Sigmoid colon (tissue), 7 donors: Measurements from ENCODE around the gene PCDHGB5. TPM values are rescaled to one million over a fixed set of nuclear protein-coding genes. Genes with fewer than 3 reads are reported as not detected.
"Not testable (repeated sequence)": the region's sequence is repeated elsewhere in the genome, so short reads cannot be mapped to it uniquely, and the experiment has no call there.

Experiments
- DNase-seq: peaks from one replicate; pipeline ENCODE4 v3.0.0-alpha.2; 2019
- H3K27ac ChIP-seq, 4 donors: fragments of 200-600 bp; sonication (generic); one replicate each; pipeline ENCODE4 v1.5.1; 2016 to 2019; ENCODE audit warnings: mild to moderate bottlenecking in 1 of 4
- H3K27me3 ChIP-seq, 3 donors: fragments of 200-600 bp; sonication (generic); one replicate each; pipeline ENCODE4 v1.5.1; 2019; ENCODE audit warnings: mild to moderate bottlenecking in 1 of 3
- H3K36me3 ChIP-seq, 4 donors: fragments of 200-600 bp; sonication (generic); one replicate each; pipeline ENCODE4 v1.5.1; 2016 to 2019
- H3K4me1 ChIP-seq, 4 donors: fragments of 200-600 bp; sonication (generic); one replicate each; pipeline ENCODE4 v1.5.1; 2017 to 2019
- H3K4me3 ChIP-seq, 4 donors: fragments of 200-600 bp; sonication (generic); one replicate each; pipeline ENCODE4 v1.5.1; 2017 to 2019; ENCODE audit warnings: mild to moderate bottlenecking in 2 of 4, moderate library complexity in 1 of 4
- H3K9me3 ChIP-seq, 4 donors: fragments of 200-600 bp in 3 of 4; sonication (generic) in 3 of 4; one replicate each; pipeline versions ENCODE4 v1.5.1 to v1.6.1; 2013 to 2019
- CTCF ChIP-seq, 4 experiments: fragments of 450-650 bp in 3 of 4; fragments of 200-600 bp in 1 of 4; IDR thresholded peaks; one replicate each; pipeline ENCODE4 v1.5.1; 2016 to 2019; ENCODE audit warnings: antibody characterized with exemption in 4 of 4, mild to moderate bottlenecking in 3 of 4, moderate library complexity in 2 of 4
- EP300 ChIP-seq, 4 donors: sonication (generic); formaldehyde crosslinking; IDR thresholded peaks; one replicate each; pipeline ENCODE4 v1.6.1; 2017; ENCODE audit warnings: antibody characterized with exemption in 4 of 4
- POLR2A ChIP-seq, 2 donors: fragments of 450-650 bp; IDR thresholded peaks; one replicate each; pipeline ENCODE4 v1.6.1; 2016; ENCODE audit warnings: antibody characterized with exemption in 2 of 2, mild to moderate bottlenecking in 2 of 2, moderate library complexity in 2 of 2
- POLR2AphosphoS5 ChIP-seq, 4 donors: sonication (generic); formaldehyde crosslinking; IDR thresholded peaks; one replicate each; pipeline ENCODE4 v1.6.1; 2017; ENCODE audit warnings: antibody characterized with exemption in 4 of 4
- WGBS, 2 donors: extraction: QIAGEN DNeasy Blood & Tissue Kit; methylation state at CpG; one replicate each; pipeline ENCODE4 v1.1.7; 2013; 5-methylcytosine and 5-hydroxymethylcytosine counted together
- intact Hi-C: fragments of 100-400 bp; cut with DNase I; formaldehyde crosslinking; loops from one replicate; pipeline ENCODE4 v1.15.1; 2023
- polyA plus RNA-seq, 3 donors: library from polyadenylated mRNA; stranded (reverse); fragments of 200-250 nt; gene quantifications; one replicate each; pipeline ENCODE4 v1.2.3, GENCODE V29; 2013
- total RNA-seq, 4 donors: library from RNA; depleted of rRNA; stranded (reverse); fragments of >200 nt; gene quantifications; one replicate each; pipeline ENCODE4 v1.1.0, GENCODE V29; 2016
- donor health status: healthy with polysubstance abuse.
- donor health status: Bipolar disorder and iron deficiency.
- donor health status: healthy.

PCDHGB5 gene
- total and polyA plus RNA-seq, 7 donors = 0.23 to 16.6 (median 10.2) TPM; not detected in 1

- peaks cover 0 to 3% (median 0%) of the 10 kb centered on the region in 3 donors for H3K27me3 ChIP-seq
- WGBS, 2 donors = 41 to 69% methylated on average over 69 of the region's 69 CpGs
- no peak for DNase-seq
- TF ChIP-seq CTCF (IDR thresholded peaks at IDR 0.05) (no peak), EP300 (IDR thresholded peaks at IDR 0.05) (no peak), POLR2A (IDR thresholded peaks at IDR 0.05) (no peak), POLR2AphosphoS5 (IDR thresholded peaks at IDR 0.05) (no peak)
- H3K9me3 ChIP-seq = peaks cover 44 to 91% (median 67%) of the 10 kb centered on the region in 4 donors
- no peak overlapping the region for H3K27ac ChIP-seq
- intact Hi-C loops = no loop called here
- H3K36me3 ChIP-seq = peaks cover 0 to 6% (median 0%) of the 10 kb centered on the region in 4 donors
- no peaks in the 10 kb centered on the region for H3K4me1 ChIP-seq
- no peak overlapping the region for H3K4me3 ChIP-seq
These were observed 25.9 kb upstream of the PCDHGB5 start for GRCh38 chr5:141371572-141372475.

- intact Hi-C loops = no loop called here
- Histone ChIP-seq H3K36me3 (peaks cover 0 to 6% (median 0%) of the 10 kb centered on the region in 4 donors), H3K27me3 (no peaks in the 10 kb centered on the region), H3K27ac (no peak within 1 kb of the TSS), H3K4me3 (peak within 1 kb of the TSS; percentile 7 to 30 (median 21)), H3K9me3 (peaks cover 42 to 91% (median 74%) of the 10 kb centered on the region in 4 donors), H3K4me1 (no peaks in the 10 kb centered on the region)
- TF ChIP-seq EP300 (IDR thresholded peaks at IDR 0.05) (no peak), POLR2A (IDR thresholded peaks at IDR 0.05) (no peak), CTCF (IDR thresholded peaks at IDR 0.05) (no peak), POLR2AphosphoS5 (IDR thresholded peaks at IDR 0.05) (no peak)
- DNase-seq = no peak
- WGBS, 2 donors = 23 to 56% methylated on average over 27 of the region's 27 CpGs
These were observed 24.0 kb upstream of the PCDHGB5 start, which contains the start of gene PCDHGA6 for GRCh38 chr5:141373673-141374317. Gene PCDHGA6 (plus strand): TSS chr5:141373891. CDS start chr5:141374084, 193 bp downstream.

GRCh38 chr5:141374627-141375026 is 23.1 kb upstream of the PCDHGB5 start:
- intact Hi-C loops = no loop called here
- Histone ChIP-seq H3K4me3 (no peak overlapping the region), H3K27ac (no peak overlapping the region), H3K36me3 (peaks cover 0 to 6% (median 0%) of the 10 kb centered on the region in 4 donors), H3K4me1 (no peaks in the 10 kb centered on the region), H3K27me3 (no peaks in the 10 kb centered on the region), H3K9me3 (peaks cover 42 to 91% (median 72%) of the 10 kb centered on the region in 4 donors)
- TF ChIP-seq POLR2AphosphoS5 (IDR thresholded peaks at IDR 0.05) = no peak
- no peak for TF ChIP-seq CTCF (IDR thresholded peaks at IDR 0.05)
- WGBS, 2 donors = 69 to 72% methylated on average over 14 of the region's 14 CpGs
- DNase-seq = no peak

GRCh38 chr5:141375444-141376155 is 22.1 kb upstream of the PCDHGB5 start:
- H3K9me3 ChIP-seq = peaks cover 41 to 85% (median 67%) of the 10 kb centered on the region in 4 donors
- intact Hi-C loops, H3K27me3 ChIP-seq, H3K4me3 ChIP-seq, H3K4me1 ChIP-seq, DNase-seq, H3K36me3 ChIP-seq, H3K27ac ChIP-seq: not testable (repeated sequence)
- WGBS, 2 donors = 60 to 72% methylated on average over 42 to 43 of the region's 48 CpGs
